ENCODE data around the gene ING2. TPM values are rescaled to one million over a fixed set of nuclear protein-coding genes. Genes with fewer than 3 reads are reported as not detected.

ING2 gene
- total and polyA plus RNA-seq, 12 donors = 18.9 to 119 (median 43.6) TPM

GRCh38 chr4:183469285-183469684, 35.6 kb upstream of the ING2 start:
- H3K36me3 ChIP-seq (replicated peaks in 1 of 2) = no peaks in the 10 kb centered on the region
- no peaks in the 10 kb centered on the region for H3K27me3 ChIP-seq
- TF ChIP-seq, protein P1, sequence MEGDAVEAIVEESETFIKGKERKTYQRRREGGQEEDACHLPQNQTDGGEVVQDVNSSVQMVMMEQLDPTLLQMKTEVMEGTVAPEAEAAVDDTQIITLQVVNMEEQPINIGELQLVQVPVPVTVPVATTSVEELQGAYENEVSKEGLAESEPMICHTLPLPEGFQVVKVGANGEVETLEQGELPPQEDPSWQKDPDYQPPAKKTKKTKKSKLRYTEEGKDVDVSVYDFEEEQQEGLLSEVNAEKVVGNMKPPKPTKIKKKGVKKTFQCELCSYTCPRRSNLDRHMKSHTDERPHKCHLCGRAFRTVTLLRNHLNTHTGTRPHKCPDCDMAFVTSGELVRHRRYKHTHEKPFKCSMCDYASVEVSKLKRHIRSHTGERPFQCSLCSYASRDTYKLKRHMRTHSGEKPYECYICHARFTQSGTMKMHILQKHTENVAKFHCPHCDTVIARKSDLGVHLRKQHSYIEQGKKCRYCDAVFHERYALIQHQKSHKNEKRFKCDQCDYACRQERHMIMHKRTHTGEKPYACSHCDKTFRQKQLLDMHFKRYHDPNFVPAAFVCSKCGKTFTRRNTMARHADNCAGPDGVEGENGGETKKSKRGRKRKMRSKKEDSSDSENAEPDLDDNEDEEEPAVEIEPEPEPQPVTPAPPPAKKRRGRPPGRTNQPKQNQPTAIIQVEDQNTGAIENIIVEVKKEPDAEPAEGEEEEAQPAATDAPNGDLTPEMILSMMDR (IDR thresholded peaks at IDR 0.05) = no peak
- TF ChIP-seq POLR2A (IDR thresholded peaks at IDR 0.05) = no peak
- no peaks in the 10 kb centered on the region for H3K9me3 ChIP-seq (replicated peaks in 1 of 3)
- intact Hi-C loops (cut with DNase I) = no loop called here
- no peak for DNase-seq
- H3K4me3 ChIP-seq = no peak overlapping the region
- peaks cover 0 to 5% of the 10 kb centered on the region in 2 donors for H3K4me1 ChIP-seq (replicated peaks in 1 of 2)
- 78 to 89% (median 83%) methylated on average over 1 of the region's 1 CpG for WGBS, 4 donors
- H3K27ac ChIP-seq = no peak overlapping the region

GRCh38 chr4:183469936-183470335, 34.9 kb upstream of the ING2 start:
- H3K9me3 ChIP-seq (replicated peaks in 1 of 3) = no peaks in the 10 kb centered on the region
- DNase-seq = no peak
- peaks cover 0 to 5% of the 10 kb centered on the region in 2 donors for H3K4me1 ChIP-seq (replicated peaks in 1 of 2)
- no peak overlapping the region for H3K4me3 ChIP-seq
- 69 to 77% (median 71%) methylated on average over 2 of the region's 2 CpGs for WGBS, 4 donors
- TF ChIP-seq POLR2A (IDR thresholded peaks at IDR 0.05) = no peak
- TF ChIP-seq, protein P1 (IDR thresholded peaks at IDR 0.05) = no peak
- no peaks in the 10 kb centered on the region for H3K27me3 ChIP-seq
- no peak overlapping the region for H3K27ac ChIP-seq
- intact Hi-C loops (cut with DNase I) = loop anchor here in 1 of 2 donors (10.0 kb wide), 2 partner anchors 135 to 185 kb away; partner anchors contain the start of genes RWDD4 and TRAPPC11
- no peaks in the 10 kb centered on the region for H3K36me3 ChIP-seq (replicated peaks in 1 of 2)

DNA sequence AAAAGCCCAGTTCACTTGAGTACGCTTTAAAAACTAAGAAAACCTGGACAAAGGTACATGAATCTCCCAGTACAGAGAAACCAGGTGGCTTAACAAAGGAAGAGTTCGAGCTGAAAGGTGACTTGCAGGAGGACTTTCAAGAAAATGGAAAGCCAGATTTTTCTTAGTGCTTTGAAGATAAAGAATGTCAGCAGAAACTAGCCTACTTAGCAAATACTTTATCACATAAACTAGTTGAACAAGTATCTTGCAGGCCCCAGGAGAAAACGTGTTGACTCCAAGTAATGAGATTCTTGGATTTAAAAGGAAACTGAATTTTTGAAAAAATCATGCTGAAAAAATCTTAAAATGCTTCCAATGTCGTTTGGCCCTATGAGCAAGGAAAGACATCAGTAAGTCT, 34.0 kb upstream of the ING2 start:
- no peak overlapping the region for H3K4me3 ChIP-seq
- no peak for DNase-seq
- intact Hi-C loops (cut with DNase I) = loop anchor here in 1 of 2 donors (10.0 kb wide), 2 partner anchors 134 to 184 kb away; partner anchors contain the start of genes RWDD4 and TRAPPC11
- H3K4me1 ChIP-seq (replicated peaks in 1 of 2) = peaks cover 0 to 5% of the 10 kb centered on the region in 2 donors
- H3K9me3 ChIP-seq (replicated peaks in 1 of 3) = no peaks in the 10 kb centered on the region
- no peaks in the 10 kb centered on the region for H3K27me3 ChIP-seq
- 69 to 88% (median 81%) methylated on average over 4 of the region's 4 CpGs for WGBS, 4 donors
- H3K27ac ChIP-seq = no peak overlapping the region
- H3K36me3 ChIP-seq (replicated peaks in 1 of 2) = no peaks in the 10 kb centered on the region
- TF ChIP-seq, protein P1 (IDR thresholded peaks at IDR 0.05) = no peak
- no peak for TF ChIP-seq POLR2A (IDR thresholded peaks at IDR 0.05)

DNA sequence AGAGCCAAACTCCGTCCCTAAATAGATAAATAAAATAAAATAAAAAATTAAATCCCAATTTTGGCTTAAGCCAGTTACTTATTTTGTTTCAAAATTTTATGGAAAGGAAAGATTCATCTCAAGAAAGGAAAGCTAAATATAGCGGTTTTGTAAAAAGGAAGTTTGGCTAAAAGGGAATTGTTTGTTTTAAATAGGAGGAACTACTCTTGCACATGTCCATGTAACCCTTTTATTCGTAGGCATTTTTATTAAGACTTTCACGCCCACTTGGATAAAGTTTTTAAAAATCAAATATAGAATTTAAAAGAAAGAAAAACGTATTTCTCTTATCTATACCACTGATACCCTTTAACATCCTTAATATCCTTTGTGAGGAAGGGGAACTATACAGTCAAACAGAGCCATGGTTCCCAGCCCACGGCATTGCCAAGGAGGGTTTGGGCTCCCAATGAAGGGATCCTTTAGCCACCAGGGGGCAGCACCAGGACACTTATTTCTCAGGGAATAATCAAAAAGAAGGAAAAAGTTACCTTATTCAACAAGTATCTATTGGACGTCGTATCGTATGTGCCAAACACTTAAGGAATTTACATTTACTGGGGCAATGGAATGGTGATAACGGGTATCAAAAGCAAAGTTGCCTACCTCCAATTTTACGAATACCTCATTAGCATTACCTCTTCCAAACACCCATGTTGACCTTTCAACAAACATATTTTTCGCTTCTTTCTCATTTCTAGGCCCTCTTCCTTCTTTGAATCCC, 32.7 kb upstream of the ING2 start:
- intact Hi-C loops (cut with DNase I) = loop anchor here in 1 of 2 donors (10.0 kb wide), 2 partner anchors 133 to 183 kb away; partner anchors contain the start of genes RWDD4 and TRAPPC11
- Histone ChIP-seq H3K36me3 (replicated peaks in 1 of 2) (no peaks in the 10 kb centered on the region), H3K4me3 (peak overlapping the region in 1 of 4 donors; percentile 29), H3K4me1 (replicated peaks in 1 of 2) (peaks cover 0 to 5% of the 10 kb centered on the region in 2 donors), H3K27me3 (no peaks in the 10 kb centered on the region), H3K27ac (no peak overlapping the region), H3K9me3 (replicated peaks in 1 of 3) (no peaks in the 10 kb centered on the region)
- DNase-seq = peak; percentile 84 to 97 (median 92)
- TF ChIP-seq, protein P1 (IDR thresholded peaks at IDR 0.05) = peak; percentile 79 to 96 (median 84)
- TF ChIP-seq POLR2A (IDR thresholded peaks at IDR 0.05) = no peak
- 28 to 32% (median 30%) methylated on average over 12 of the region's 12 CpGs for WGBS, 4 donors
